NCI-H2196 treated with DMSO at 0.1 percent for 48 hours (cell line): ENCODE data around the gene SPATA25.

Source experiments
- DNase-seq: peaks from one replicate; lab custom pipeline; 2025; ENCODE audit not compliant: unreplicated experiment; lab: John Stamatoyannopoulos, UW

The SPATA25 gene

DNA sequence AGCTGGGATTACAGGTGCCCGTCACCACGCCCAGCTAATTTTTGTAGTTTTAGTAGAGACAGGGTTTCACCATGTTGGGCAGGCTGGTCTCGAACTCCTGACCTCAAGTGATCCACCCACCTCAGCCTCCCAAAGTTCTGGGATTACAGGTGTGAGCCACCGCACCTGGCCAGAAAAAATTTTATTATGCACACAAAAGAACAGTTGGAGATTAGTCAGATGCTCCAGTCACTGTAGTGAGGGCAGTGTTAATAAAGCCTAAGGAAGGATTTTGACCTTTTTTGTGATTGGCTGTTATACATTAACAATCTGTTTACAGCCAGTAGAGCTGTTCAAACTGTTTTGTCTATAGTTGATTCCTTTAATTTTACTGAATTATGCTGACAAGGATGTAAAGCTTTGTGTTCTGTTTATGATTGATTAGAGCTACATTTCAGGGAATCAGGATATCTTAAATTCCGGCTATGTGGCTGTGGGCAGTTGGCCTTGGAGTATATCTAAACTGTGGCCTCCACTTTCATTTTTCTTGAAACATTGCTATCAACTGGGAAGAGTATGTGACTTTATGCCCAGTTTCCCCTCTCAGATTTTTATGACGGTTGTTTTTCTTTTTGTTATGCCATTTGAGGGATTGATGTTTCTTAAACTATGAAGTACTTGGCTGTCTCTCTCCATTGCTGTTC lies 20.1 kb downstream of the SPATA25 start:
- DNase-seq = no peak

DNA sequence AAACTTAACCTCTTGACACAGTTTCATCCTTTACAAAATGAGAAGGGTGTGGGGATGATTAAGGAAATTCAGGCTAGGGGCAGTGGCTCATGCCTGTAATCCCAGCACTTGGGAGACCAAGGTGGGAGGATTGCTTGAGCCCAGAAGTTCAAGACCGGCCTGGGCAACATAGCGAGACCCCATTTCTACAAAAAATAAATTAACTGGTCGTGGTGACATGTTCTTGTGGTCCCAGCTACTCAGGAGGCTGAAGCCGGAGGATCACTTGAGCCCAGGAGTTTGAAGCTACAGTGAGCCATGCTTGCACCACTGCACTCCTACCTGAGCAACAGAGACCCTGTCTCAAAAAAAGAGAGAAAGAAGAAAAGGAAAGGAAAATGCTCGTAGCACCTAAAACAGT lies 21.0 kb downstream of the SPATA25 start:
- DNase-seq = no peak

DNA sequence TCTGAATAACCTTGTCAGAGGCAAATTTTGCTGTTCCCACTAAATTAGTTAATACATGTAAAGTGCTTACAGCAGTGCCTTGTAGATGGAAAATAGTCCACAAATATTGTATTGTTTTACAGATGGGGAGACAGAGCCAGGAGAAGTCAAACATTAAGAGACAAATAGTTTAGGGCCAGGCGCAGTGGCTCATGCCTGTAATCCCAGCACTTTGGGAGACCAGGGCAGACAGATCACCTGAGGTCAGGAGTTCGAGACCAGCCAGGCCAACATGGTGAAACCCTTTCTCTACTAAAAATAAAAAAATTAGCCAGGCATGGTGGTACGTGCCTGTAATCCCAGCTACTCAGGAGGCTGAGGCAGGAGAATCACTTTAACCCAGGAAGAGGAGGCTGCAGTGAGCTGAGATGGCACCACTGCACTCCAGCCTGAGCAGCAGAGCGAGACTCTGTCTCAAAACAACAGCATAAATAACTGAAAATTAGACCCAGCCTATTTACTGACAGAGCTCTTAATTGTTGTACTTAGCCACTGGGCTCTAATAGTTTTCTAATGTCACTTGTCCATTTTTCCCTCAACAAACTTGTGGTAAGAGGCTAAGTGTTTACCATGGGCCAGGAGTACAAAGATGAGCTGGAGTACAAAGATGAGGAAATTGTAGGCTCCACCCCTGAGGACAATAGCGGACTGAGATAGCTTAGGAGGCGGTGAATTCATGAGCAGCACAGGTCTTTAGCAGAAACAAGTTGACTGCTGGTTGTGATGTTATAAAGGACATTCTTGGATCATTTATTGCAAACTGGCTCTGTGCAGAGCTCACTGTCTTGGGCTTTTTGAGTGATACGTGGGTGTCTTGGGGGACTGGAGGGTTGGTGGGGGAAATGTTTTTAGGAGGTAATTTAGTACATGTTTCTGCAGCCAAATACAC lies 23.6 kb downstream of the SPATA25 start:
- DNase-seq = no peak

DNA sequence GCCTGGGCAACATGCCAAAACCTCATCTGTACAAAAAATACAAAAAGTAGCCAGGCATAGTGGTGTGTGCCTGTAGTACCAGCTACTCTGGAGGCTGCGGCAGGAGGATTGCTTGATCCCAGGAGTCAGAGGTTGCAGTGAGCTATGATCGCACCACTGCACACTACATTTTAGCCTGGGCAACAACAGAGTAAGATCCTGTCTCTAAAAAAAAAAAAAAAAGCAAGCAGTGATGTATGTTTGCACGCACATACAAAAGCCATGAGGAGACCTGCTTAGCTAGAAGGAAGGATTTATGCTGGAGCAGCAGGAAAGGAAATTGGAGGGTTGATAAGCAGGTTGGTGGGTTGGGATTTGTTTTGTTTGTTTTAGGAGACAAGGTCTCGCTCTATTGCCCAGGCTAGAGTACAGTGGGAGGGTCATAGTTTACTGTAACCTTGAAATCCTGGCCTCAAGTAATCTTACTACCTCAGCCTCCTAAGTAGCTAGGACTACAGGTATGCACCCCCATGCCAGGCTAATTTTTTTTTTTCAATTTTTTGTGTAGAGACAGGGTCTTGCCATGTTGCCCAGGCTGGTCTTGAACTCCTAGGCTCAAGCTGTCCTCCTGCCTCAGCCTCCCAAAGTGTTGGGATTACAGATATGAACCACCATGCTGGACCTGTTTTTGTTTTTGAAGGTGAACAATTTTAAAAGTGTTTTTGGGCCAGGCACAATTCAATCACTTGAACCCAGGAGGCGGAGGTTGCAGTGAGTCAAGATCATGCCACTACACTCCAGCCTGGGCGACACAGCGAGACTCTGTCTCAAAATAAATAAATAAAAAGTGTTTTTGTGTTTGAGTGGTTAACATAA lies 26.0 kb downstream of the SPATA25 start:
- no peak for DNase-seq

DNA sequence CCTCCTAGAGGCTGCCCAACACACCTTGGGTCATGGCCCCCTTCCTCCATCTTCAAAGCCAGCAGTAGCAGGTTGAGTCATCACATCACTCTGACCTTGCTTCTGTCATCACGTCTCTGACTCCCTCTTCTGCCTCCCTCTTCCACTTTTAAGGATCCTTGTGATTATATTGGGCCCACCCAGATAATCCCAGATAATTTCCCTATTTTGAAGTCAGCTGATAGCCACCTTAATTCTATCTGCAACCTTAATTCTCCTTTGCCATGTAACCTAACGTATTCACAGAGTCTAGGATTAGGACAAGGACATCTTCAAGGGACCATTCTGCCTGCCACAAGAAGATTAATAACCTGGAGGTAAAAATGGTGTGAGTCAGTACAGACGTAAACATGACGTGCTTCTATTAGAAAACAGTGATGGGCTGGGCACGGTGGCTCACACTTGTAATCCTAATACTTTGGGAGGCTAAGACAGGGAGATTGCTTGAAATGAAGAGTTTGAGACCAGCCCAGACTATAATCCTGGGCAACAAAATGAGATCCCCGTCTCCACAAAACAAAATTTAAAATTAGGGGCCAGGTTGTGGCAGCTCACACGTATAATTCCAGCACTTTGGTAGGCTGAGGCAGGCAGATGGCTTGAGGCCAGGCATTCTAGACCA lies 26.7 kb downstream of the SPATA25 start:
- no peak for DNase-seq

DNA sequence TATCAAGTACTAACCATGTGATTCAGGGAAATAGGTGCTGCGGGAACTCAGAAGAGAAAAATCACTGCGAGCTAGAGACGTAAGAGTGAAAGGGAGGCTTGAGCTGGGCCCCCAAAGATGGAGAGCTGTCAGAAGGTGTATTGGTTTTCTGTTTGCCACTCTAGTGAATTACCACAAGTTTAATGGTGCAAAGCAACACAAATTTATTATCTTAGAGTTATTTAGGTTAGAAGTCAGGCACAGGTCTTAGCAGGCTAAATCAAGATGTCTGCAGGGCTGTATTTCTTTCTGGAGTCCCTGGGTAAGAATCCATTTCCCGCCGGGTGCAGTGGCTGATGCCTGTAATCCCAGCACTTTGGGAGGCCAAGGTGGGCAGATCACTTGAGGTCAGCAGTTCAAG lies 27.5 kb downstream of the SPATA25 start:
- DNase-seq = no peak

DNA sequence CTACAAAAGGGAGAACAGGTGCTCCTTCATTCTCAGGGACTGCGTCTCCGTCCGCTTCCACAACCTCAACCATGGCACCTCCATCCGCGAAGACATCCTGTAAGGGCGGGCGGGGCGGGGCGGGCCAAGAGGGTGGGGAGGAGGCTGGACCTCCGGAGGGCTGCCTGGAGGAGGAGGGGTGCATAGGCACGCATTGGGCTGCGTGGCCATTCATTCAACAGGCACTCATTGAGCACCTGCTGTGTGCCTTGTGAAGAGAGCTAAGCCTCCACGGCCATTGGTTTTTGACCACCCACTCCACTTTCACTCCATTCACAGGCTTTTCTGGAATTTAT lies 29.6 kb downstream of the SPATA25 start:
- DNase-seq = no peak

DNA sequence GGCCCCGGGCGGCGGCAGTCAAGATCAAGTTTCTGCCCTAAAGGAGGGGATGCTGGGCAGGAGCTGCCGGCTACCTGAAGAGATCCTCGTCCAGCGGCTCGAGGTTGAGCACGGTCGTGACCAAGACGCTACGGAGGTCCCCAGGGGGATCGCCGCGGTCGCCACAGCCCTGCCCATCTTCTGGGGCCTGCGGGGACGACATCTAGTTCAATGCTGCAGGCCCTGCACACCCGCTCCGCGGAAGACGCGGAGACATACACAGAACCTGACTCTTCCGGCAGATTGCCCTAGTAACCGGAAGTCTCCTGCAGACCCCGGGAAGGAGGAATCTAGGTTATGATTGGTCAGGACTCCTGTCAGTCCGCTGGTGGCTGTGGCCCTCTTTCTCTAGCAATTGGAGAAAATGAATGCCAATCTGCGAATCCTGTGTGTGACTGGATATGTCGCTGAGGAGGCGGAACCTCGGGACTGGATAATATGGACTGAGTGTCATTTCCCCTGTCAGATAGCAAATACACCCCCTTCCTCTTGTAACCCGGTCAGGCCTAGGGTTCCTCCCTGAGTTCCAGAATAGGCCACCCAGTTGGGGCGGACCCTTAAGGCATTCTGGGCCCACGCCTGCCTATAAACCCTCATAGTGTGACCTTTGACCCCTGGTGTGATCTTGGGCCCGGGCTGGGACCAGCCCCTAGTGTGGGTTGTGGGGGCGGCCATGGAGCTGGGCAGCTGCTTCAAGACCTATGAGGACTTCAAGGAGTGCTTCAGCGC lies 30.1 kb downstream of the SPATA25 start, which contains the start of the genes ACOT8 and ZSWIM3:
TSS of gene ACOT8 (minus strand) at position 279 of the 768 bp plus-strand sequence. CDS start at position 202, 77 bp downstream.
TSS of gene ZSWIM3 (plus strand) at position 501 of the 768 bp plus-strand sequence. CDS start at position 713, 212 bp downstream.
- peak; percentile 95 for DNase-seq

DNA sequence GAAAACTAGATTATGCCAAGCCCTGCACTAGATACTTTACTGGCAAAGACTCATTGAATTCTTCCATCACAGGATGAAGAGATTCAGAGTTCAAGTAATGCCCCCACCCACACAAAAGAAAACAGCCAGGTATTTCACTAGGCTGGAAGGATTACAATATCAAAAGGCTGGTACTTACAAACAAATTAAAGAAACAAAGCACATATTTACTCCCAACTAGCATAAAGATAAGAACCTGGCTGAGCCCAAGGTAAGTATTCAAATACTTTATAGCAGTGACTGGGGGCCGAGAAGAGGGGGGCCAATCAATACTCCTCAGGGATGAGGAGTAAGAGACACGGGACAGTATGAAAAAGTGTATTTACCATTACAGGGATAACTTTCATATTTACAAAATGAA lies 33.9 kb downstream of the SPATA25 start:
- DNase-seq = no peak

DNA sequence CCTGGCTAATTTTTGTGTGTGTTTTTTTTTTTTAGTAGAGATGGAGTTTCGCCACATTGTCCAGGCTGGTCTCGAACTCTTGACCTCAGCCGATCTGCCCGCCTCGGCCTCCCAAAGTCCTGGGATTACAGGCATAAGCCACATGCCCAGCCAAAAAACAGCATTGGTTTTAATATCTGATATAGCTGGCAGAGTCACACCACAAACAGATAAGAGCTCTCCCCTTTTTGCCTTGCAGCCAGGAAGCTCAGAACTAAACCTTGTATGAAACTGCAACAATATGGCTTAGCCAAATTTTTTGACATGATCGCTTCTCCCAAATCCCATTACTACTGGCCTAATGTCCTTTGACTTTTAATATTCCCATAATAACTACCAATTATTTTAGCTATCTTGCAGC lies 35.1 kb downstream of the SPATA25 start:
- DNase-seq = no peak

DNA sequence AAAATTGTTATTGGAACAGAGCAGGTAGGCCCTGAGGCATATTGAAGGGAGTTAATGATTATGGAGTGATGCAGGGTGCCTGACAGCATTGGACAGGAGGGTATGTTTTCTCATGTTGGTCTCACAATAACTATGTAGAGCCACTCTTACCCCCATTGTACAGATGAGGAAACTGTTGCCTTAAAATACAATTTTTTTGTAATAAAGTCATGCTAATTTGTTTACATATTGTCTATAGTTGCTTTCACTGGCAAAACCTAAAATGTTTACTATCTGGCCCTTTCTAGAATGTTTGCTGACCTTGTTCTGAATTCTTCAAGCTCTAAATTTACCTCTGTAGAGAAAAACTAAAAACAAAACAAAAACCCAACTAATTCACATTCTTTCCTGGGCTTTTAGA lies 35.9 kb downstream of the SPATA25 start:
- no peak for DNase-seq

DNA sequence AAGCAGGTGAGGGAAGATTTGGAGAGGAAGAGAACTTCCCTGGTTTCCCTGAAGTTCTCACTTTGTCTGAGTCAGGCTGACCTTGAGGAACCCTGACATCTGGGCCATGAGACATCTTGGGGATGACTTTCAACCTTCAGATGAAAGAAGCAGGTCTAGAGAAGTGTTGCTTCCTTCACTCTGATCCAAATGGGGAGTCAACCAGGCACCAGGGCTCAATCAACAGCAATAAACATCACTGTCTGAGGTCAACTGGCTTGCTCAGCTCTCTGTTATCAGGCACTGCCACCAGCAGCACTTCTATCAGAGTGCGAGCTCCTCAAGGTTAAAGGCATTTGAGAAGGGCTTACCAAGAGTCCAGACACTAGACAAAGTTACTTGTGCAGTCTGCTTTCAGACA lies 36.5 kb downstream of the SPATA25 start:
- DNase-seq = no peak

DNA sequence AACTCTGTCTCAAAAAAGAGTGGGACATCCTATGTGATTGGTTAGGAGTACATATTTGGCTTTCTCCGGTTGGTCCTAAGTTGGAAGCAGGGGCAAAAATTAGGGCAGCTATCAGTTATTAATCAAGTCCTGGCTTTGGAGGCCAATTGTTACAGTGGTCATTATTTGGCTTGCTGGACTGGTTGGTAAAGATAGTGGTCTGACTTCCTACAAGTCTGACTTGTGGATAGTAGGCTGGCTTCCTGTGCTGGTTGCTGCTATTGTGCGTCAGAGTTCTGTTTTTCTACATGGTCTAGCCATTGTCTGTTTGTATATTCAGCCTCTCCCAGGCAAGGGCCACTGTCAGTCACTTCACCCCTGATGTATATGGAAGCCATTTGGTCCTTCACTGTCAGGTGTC lies 37.2 kb downstream of the SPATA25 start:
- no peak for DNase-seq

DNA sequence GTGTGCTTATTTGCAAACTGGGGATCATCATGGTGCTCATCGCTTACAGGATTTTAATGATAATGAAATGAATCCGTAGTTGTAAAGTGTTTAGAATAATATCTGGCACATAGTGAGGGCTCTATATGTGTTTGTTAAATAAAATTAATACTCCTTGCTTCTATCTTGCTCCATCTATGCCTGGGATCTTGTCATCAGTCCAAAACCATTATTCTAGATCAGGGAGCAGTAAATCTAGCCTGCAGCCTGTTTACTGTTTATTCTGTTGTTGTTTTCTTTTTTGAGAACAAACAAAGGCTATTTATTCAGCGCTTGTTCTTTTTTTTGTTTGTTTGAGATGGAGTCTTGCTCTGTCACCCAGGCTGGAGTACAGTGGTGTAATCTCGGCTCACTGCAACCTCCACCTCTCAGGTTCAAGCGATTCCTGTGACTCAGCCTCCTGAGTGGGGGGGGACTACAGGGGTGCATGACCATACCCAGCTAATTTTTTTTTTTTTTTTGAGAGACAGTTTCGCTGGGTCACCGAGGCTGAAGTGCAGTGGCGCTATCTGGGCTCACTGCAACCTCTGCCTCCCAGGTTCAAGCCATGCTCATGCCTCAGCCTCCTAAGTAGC lies 38.3 kb downstream of the SPATA25 start:
- DNase-seq = no peak

DNA sequence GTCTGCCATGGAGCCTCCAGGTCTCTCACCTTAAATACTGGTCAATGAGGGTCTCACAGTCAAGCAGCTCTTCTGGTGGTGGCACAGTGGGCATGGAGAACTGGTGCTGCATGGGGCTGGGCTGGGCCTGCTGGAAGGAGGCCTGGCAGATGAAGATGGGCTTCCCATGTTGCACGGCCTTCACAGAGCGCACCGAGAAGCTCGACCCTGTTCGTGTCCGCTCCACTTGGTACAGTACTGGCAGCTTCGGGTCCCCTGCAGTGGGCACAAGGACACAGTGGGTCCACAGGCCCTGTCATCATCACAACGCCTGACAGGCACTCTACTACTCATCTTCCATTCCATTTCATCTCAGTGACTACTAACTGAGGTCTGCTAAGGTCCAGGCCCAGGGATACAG lies 39.0 kb downstream of the SPATA25 start:
- no peak for DNase-seq

DNA sequence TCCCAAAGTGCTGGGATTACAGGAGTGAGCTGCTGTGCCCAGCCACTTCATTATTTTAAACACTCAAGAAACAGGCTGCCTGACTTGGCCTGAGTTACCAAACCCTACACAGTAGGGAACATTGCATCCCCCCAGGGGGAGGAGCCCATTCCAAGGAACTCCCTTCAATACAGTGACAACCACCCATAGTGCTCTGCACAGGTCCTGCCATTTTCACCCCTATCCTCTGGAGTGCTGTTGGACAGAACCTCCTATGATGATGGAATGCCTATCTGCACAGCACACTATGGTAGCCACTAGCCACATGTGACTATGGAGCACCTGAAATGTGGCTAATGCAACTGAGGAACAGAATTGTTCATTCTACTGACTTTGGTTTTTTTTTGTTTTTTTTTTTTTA lies 42.0 kb downstream of the SPATA25 start:
- DNase-seq = no peak

DNA sequence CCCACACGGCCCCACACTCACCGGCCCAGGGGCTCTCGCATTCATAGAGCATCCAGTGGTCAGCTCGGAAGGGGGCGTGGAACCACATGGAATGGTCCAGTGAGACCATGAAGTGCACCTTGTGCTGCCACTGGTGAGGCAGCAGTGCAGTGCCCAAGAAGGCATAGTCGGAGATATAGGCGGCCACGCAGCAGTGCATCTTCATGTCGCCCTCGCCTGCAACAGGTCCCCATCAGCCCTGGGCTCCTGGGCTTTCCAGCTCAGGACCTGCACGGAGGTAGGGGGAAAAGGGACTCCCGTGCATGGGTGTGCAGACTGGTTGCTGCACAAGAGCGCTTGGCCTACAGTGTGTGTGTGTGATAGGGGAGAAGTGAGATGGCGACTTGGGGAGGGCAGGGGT lies 43.9 kb downstream of the SPATA25 start:
- DNase-seq = no peak

DNA sequence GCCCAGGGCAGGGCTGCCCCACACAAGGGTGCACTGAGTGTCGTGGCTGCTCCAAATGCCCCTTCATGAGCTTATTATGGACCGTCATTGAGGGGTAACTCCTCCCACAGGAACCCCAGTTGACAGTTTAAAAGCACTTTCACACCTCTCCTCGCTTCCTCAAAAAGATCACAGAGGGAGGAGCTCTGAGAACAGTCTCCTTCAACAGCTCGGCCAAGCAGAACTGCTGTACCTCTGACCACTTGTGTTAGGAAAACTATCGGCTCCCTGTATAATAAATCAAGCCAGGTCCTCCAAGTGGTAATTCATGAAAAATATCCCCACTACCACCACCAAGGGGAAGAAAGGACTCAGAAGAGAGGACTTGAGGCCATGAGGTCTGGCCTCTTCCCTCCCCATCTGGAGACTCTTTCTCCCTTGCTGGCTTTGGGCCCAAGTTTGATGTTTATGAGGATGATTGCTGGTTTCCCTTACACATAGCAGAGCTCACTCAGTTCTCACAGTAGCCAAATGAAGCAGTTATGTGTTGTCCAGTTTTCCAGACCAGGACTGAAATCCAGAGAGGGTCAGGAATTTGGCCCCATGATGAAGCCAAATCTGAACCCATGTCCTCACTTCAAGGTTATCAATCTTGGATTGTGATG lies 45.1 kb downstream of the SPATA25 start:
- no peak for DNase-seq
